Testis (tissue), 2 donors: ENCODE data around the gene ADCK2.
"Not testable (repeated sequence)": the region's sequence is repeated elsewhere in the genome, so short reads cannot be mapped to it uniquely, and the experiment has no call there.

ENCODE experiments used
- CTCF ChIP-seq, 3 experiments: fragments of 450-650 bp in 2 of 3; fragments of 200-600 bp in 1 of 3; sonication (generic) in 1 of 3; IDR thresholded peaks; one replicate each; pipeline ENCODE4 v1.5.1; 2016 to 2019; ENCODE audit warnings: antibody characterized with exemption in 3 of 3, mild to moderate bottlenecking in 2 of 3, moderate library complexity in 1 of 3
- POLR2A ChIP-seq: fragments of 450-650 bp; IDR thresholded peaks from one replicate; pipeline ENCODE4 v1.6.1; 2017; ENCODE audit warnings: antibody characterized with exemption, mild to moderate bottlenecking, moderate library complexity

- not testable (repeated sequence) for TF ChIP-seq CTCF (IDR thresholded peaks at IDR 0.05); POLR2A
Measured at GRCh38 chr7:140743255-140743654, 70.5 kb downstream of the ADCK2 start.
